HepG2 (cell line): ENCODE measurements around the gene EIF3B. TPM values are rescaled to one million over a fixed set of nuclear protein-coding genes. Genes with fewer than 3 reads are reported as not detected.

ENCODE experiments used
- CREB1 ChIP-seq, 2 experiments: fragments of 450-650 bp in 1 of 2; IDR thresholded peaks; 2 replicates each; pipeline ENCODE4 v1.6.1; 2016 to 2017; ENCODE audit warnings: control low read depth in 1 of 2, mild to moderate bottlenecking in 1 of 2, missing compliant biosample characterization in 1 of 2, missing genetic modification characterization in 1 of 2
- DPF2 ChIP-seq: sonication (generic); formaldehyde crosslinking; IDR thresholded peaks from 2 replicates; pipeline ENCODE4 v1.4.0; 2020; ENCODE audit warnings: mild to moderate bottlenecking, low read depth, missing genetic modification reagents, borderline replicate concordance
- ELF4 ChIP-seq: sonication (generic); formaldehyde crosslinking; IDR thresholded peaks from 2 replicates; pipeline ENCODE4 v1.5.0; 2020; ENCODE audit warnings: missing genetic modification reagents, mild to moderate bottlenecking, moderate library complexity, borderline replicate concordance
- KLF9 ChIP-seq: IDR thresholded peaks from 2 replicates; pipeline ENCODE4 v1.6.1; 2016; ENCODE audit warnings: low read depth
- LCORL ChIP-seq, 2 experiments: fragments of 450-650 bp in 1 of 2; sonication (generic) in 1 of 2; formaldehyde crosslinking in 1 of 2; IDR thresholded peaks; 2 replicates each; pipeline versions ENCODE4 v1.5.0 to v1.6.1; 2017 to 2020; ENCODE audit warnings: antibody characterized with exemption in 1 of 2, missing genetic modification reagents in 1 of 2
- MAZ ChIP-seq, 2 experiments: sonication (generic) in 1 of 2; formaldehyde crosslinking in 1 of 2; IDR thresholded peaks; 2 replicates each; pipeline versions ENCODE4 v1.5.0 to v1.6.1; 2012 to 2020; ENCODE audit warnings: low read depth in 2 of 2, mild to moderate bottlenecking in 2 of 2, borderline replicate concordance in 1 of 2, improper control_type of control experiment in 1 of 2, low read length in 1 of 2, missing genetic modification reagents in 1 of 2, moderate library complexity in 1 of 2
- MEF2D ChIP-seq: sonication (generic); formaldehyde crosslinking; IDR thresholded peaks from 2 replicates; pipeline ENCODE4 v1.5.1; 2020; ENCODE audit warnings: mild to moderate bottlenecking, missing genetic modification reagents
- POLR2A ChIP-seq, 2 experiments: IDR thresholded peaks; 2 replicates each; pipeline ENCODE4 v1.6.1; 2011; ENCODE audit warnings: low read depth in 2 of 2, low read length in 2 of 2, mild to moderate bottlenecking in 1 of 2, moderate library complexity in 1 of 2; ENCODE audit not compliant: insufficient read depth in 1 of 2
- SIN3B ChIP-seq: fragments of 150-350 bp; IDR thresholded peaks from 2 replicates; pipeline ENCODE4 v1.6.1; 2014; ENCODE audit warnings: low read length
- SP2 ChIP-seq: sonication (generic); formaldehyde crosslinking; IDR thresholded peaks from 2 replicates; pipeline ENCODE4 v1.5.1; 2020; ENCODE audit warnings: mild to moderate bottlenecking, missing genetic modification reagents
- TCF12 ChIP-seq, 2 experiments: fragments of 450-650 bp in 1 of 2; sonication (generic) in 1 of 2; formaldehyde crosslinking in 1 of 2; IDR thresholded peaks; 2 replicates each; pipeline versions ENCODE4 v1.6.1 to v1.8.0; 2017 to 2022; ENCODE audit warnings: antibody characterized with exemption in 1 of 2, mild to moderate bottlenecking in 1 of 2, missing genetic modification reagents in 1 of 2, moderate library complexity in 1 of 2
- ZFP1 ChIP-seq: IDR thresholded peaks from 2 replicates; pipeline ENCODE4 v1.6.1; 2016
- ZMYM3 ChIP-seq: sonication (generic); formaldehyde crosslinking; IDR thresholded peaks from 2 replicates; pipeline ENCODE4 v1.5.1; 2020; ENCODE audit warnings: mild to moderate bottlenecking, missing genetic modification reagents
- ZNF350 ChIP-seq: sonication (generic); formaldehyde crosslinking; IDR thresholded peaks from 2 replicates; pipeline ENCODE4 v1.4.0; 2020; ENCODE audit warnings: mild to moderate bottlenecking, low read depth, missing genetic modification reagents, borderline replicate concordance
- ZNF670 ChIP-seq: sonication (generic); formaldehyde crosslinking; IDR thresholded peaks from 2 replicates; pipeline ENCODE4 v1.8.0; 2022; ENCODE audit warnings: mild to moderate bottlenecking, missing genetic modification reagents, borderline replicate concordance
- ZNF777 ChIP-seq: sonication (generic); formaldehyde crosslinking; IDR thresholded peaks from 2 replicates; pipeline ENCODE4 v1.4.0; 2020; ENCODE audit warnings: missing genetic modification reagents
- polyA plus RNA-seq, 8 experiments: library from polyadenylated mRNA; depleted of rRNA in 3 of 8; stranded (reverse) in 7 of 8; unstranded in 1 of 8; fragments of >200 nt; fragmentation: Illumina TruSeq in 4 of 8; extraction: Trizol in 4 of 8; gene quantifications; 2 replicates each; pipeline versions ENCODE4 v1.2.1 to v1.2.3, GENCODE V29; 2011 to 2016; ENCODE audit warnings: low read depth in 4 of 8, missing spikeins in 1 of 8, mixed read lengths in 1 of 8; ENCODE audit not compliant: insufficient read depth in 1 of 8
- total RNA-seq, 5 experiments: library from RNA; depleted of rRNA; stranded (reverse); fragments of >200 nt; fragmentation: Illumina TruSeq; extraction: Trizol; gene quantifications; 2 replicates each; pipeline ENCODE4 v1.2.3, GENCODE V29; 2016; ENCODE audit warnings: low read depth in 1 of 5
- TF ChIP-seq, protein P1 (sequence below): sonication (generic); formaldehyde crosslinking; IDR thresholded peaks from 2 replicates; pipeline ENCODE4 v1.8.1; 2023; ENCODE audit warnings: mild to moderate bottlenecking, missing genetic modification reagents
- TF ChIP-seq, protein P2 (sequence below): sonication (generic); formaldehyde crosslinking; IDR thresholded peaks from 2 replicates; pipeline ENCODE4 v1.5.1; 2020; ENCODE audit warnings: mild to moderate bottlenecking, moderate library complexity, missing genetic modification reagents
- TF ChIP-seq, protein P3 (sequence below): sonication (generic); formaldehyde crosslinking; IDR thresholded peaks from 2 replicates; pipeline ENCODE4 v1.8.0; 2022; ENCODE audit warnings: mild to moderate bottlenecking, missing genetic modification reagents, moderate library complexity

Gene EIF3B
- total and polyA plus RNA-seq, 2 of the 13 experiments (the other 11 are each of a cell fraction or from before 2014, with no cell fraction given) = 92.2 to 241 TPM

DNA sequence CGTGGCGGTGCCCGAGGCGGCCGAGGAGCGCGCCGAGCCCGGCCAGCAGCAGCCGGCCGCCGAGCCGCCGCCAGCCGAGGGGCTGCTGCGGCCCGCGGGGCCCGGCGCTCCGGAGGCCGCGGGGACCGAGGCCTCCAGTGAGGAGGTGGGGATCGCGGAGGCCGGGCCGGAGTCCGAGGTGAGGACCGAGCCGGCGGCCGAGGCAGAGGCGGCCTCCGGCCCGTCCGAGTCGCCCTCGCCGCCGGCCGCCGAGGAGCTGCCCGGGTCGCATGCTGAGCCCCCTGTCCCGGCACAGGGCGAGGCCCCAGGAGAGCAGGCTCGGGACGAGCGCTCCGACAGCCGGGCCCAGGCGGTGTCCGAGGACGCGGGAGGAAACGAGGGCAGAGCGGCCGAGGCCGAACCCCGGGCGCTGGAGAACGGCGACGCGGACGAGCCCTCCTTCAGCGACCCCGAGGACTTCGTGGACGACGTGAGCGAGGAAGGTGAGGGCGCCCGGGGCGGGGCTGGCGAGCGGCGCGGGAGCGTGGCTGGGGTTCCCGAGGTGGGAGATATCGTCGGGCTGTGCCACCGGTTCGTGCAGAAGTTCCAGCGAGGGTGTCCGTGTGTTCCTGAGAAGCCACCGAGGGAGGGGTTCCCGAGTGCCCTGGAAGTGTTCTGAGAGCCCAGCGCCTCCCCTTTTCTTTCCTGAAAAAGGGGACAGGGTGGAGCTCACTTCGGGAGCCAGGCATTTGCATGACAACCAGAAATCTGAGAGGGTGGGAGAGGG is 495 bp downstream of the EIF3B start (continued):
- TF ChIP-seq ZNF350 (CRISPR knock-in tag) (0 out of 2 replicates have a peak, but pooled peaks have one; percentile 18), ELF4 (CRISPR knock-in tag) (no peak), MEF2D (CRISPR knock-in tag) (no peak), MAZ (IDR thresholded peaks at IDR 0.05; ENCODE audit: borderline replicate concordance, low read depth, low read length) (no peak; the same call in 1 of the 2 replicates), MAZ (CRISPR knock-in tag; IDR thresholded peaks at IDR 0.05; ENCODE audit: low read depth) (0 out of 2 replicates have a peak, but pooled peaks have one; percentile 37), CREB1 (IDR thresholded peaks at IDR 0.05) (no peak), CREB1 (CRISPR knock-in tag; IDR thresholded peaks at IDR 0.05) (no peak), SP2 (CRISPR knock-in tag) (no peak), POLR2A (IDR thresholded peaks at IDR 0.05; ENCODE audit: insufficient read depth in 1 of 2, low read depth in 2 of 2, low read length in 2 of 2) (peak in 1 of 2 experiments; percentile 13; a peak in 1 of 4 replicates), ZMYM3 (CRISPR knock-in tag) (no peak), LCORL (IDR thresholded peaks at IDR 0.05) (no peak), LCORL (CRISPR knock-in tag; IDR thresholded peaks at IDR 0.05) (no peak), DPF2 (no peak), TCF12 (IDR thresholded peaks at IDR 0.05) (no peak), TCF12 (CRISPR knock-in tag; IDR thresholded peaks at IDR 0.05) (no peak), ZNF670 (CRISPR knock-in tag) (no peak), SIN3B (no peak), ZNF777 (CRISPR knock-in tag) (no peak), ZFP1 (CRISPR knock-in tag) (no peak), KLF9 (CRISPR knock-in tag) (no peak)
- TF ChIP-seq, protein P1, sequence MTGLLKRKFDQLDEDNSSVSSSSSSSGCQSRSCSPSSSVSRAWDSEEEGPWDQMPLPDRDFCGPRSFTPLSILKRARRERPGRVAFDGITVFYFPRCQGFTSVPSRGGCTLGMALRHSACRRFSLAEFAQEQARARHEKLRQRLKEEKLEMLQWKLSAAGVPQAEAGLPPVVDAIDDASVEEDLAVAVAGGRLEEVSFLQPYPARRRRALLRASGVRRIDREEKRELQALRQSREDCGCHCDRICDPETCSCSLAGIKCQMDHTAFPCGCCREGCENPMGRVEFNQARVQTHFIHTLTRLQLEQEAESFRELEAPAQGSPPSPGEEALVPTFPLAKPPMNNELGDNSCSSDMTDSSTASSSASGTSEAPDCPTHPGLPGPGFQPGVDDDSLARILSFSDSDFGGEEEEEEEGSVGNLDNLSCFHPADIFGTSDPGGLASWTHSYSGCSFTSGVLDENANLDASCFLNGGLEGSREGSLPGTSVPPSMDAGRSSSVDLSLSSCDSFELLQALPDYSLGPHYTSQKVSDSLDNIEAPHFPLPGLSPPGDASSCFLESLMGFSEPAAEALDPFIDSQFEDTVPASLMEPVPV (CRISPR knock-in tag) = 0 out of 2 replicates have a peak, but pooled peaks have one; percentile 16
- TF ChIP-seq, protein P2, sequence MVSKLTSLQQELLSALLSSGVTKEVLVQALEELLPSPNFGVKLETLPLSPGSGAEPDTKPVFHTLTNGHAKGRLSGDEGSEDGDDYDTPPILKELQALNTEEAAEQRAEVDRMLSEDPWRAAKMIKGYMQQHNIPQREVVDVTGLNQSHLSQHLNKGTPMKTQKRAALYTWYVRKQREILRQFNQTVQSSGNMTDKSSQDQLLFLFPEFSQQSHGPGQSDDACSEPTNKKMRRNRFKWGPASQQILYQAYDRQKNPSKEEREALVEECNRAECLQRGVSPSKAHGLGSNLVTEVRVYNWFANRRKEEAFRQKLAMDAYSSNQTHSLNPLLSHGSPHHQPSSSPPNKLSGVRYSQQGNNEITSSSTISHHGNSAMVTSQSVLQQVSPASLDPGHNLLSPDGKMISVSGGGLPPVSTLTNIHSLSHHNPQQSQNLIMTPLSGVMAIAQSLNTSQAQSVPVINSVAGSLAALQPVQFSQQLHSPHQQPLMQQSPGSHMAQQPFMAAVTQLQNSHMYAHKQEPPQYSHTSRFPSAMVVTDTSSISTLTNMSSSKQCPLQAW (CRISPR knock-in tag) = no peak
- TF ChIP-seq, protein P3, sequence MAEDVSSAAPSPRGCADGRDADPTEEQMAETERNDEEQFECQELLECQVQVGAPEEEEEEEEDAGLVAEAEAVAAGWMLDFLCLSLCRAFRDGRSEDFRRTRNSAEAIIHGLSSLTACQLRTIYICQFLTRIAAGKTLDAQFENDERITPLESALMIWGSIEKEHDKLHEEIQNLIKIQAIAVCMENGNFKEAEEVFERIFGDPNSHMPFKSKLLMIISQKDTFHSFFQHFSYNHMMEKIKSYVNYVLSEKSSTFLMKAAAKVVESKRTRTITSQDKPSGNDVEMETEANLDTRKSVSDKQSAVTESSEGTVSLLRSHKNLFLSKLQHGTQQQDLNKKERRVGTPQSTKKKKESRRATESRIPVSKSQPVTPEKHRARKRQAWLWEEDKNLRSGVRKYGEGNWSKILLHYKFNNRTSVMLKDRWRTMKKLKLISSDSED (CRISPR knock-in tag) = no peak
